ENCODE data around the gene INCENP.

INCENP gene

GRCh38 chr11:62150887-62151736, 27.3 kb downstream of the INCENP start:
- no peaks in the 10 kb centered on the region for H3K9me3 ChIP-seq (ENCODE audit: control insufficient read depth, insufficient read depth, low read depth, low read length)
- H3K4me1 ChIP-seq (ENCODE audit: control insufficient read depth, insufficient read depth, low read length) = no peaks in the 10 kb centered on the region
- POLR2A ChIA-PET = no interaction called here
- TF ChIP-seq ZNF670 (tag by site-specific recombination; IDR thresholded peaks at IDR 0.05; ENCODE audit: low read depth) (no peak), PBX3 (CRISPR knock-in tag; IDR thresholded peaks at IDR 0.05) (no peak), IKZF3 (tag by site-specific recombination; IDR thresholded peaks at IDR 0.05) (no peak), ZNF654 (tag by site-specific recombination; IDR thresholded peaks at IDR 0.05; ENCODE audit: low read depth) (no peak), ZNF426 (tag by site-specific recombination; IDR thresholded peaks at IDR 0.05) (no peak), ZBTB49 (tag by site-specific recombination; IDR thresholded peaks at IDR 0.05; ENCODE audit: low read depth) (no peak), ZNF362 (tag by site-specific recombination; IDR thresholded peaks at IDR 0.05) (no peak), ZBTB7A (tag by site-specific recombination; IDR thresholded peaks at IDR 0.05; ENCODE audit: low read depth) (no peak), BCL11A (tag by site-specific recombination; IDR thresholded peaks at IDR 0.05; ENCODE audit: low read depth) (no peak), ZNF2 (tag by site-specific recombination; IDR thresholded peaks at IDR 0.05) (no peak)
- H3K4me3 ChIP-seq (ENCODE audit: low read depth, low read length) = no peak overlapping the region
- H3K27ac ChIP-seq (ENCODE audit: extremely low read depth, low read depth, low read length) = no peak overlapping the region
- peaks cover 0 to 72% of the 10 kb centered on the region in 2 experiments; a peak in 2 of 3 replicates for H3K36me3 ChIP-seq (ENCODE audit: control insufficient read depth in 2 of 2, insufficient read depth in 1 of 2, low read length in 2 of 2)
- CTCF ChIA-PET = interaction anchor here (0.6 to 1.0 kb wide), 3 partner anchors 252 to 523 kb away, joined by 3 read pairs; no protein-coding TSS in a partner anchor

- Histone ChIP-seq H3K4me1 (ENCODE audit: control insufficient read depth, insufficient read depth, low read length) (no peaks in the 10 kb centered on the region), H3K4me3 (ENCODE audit: low read depth, low read length) (no peak overlapping the region), H3K9me3 (ENCODE audit: control insufficient read depth, insufficient read depth, low read depth, low read length) (no peaks in the 10 kb centered on the region), H3K36me3 (ENCODE audit: control insufficient read depth in 2 of 2, insufficient read depth in 1 of 2, low read length in 2 of 2) (peaks cover 0 to 66% of the 10 kb centered on the region in 2 experiments; a peak in 2 of 3 replicates), H3K27ac (ENCODE audit: extremely low read depth, low read depth, low read length) (no peak overlapping the region)
- POLR2A ChIA-PET = no interaction called here
- CTCF ChIA-PET = interaction anchor here (0.8 to 1.0 kb wide), 2 partner anchors 253 to 323 kb away, joined by 3 read pairs; no protein-coding TSS in a partner anchor
- TF ChIP-seq ZFP37 (tag by site-specific recombination; IDR thresholded peaks at IDR 0.05) (no peak), PRDM2 (tag by site-specific recombination; IDR thresholded peaks at IDR 0.05; ENCODE audit: borderline replicate concordance) (no peak), BCL6B (tag by site-specific recombination; IDR thresholded peaks at IDR 0.05) (no peak), ZNF404 (tag by site-specific recombination; IDR thresholded peaks at IDR 0.05) (no peak), REST (tag by site-specific recombination; IDR thresholded peaks at IDR 0.05) (no peak), BCL11A (tag by site-specific recombination; IDR thresholded peaks at IDR 0.05; ENCODE audit: low read depth) (no peak), GFI1B (tag by site-specific recombination; IDR thresholded peaks at IDR 0.05) (no peak), ZNF221 (tag by site-specific recombination; IDR thresholded peaks at IDR 0.05; ENCODE audit: borderline replicate concordance) (no peak)
Observed at GRCh38 chr11:62151737-62152102, 27.9 kb downstream of the INCENP start.
